ENCODE results near the gene PARP8.

PARP8 gene

GRCh38 chr5:50745221-50745910 lies 78.9 kb downstream of the PARP8 start:
- H2AFZ ChIP-seq (ENCODE audit: low read depth, low read length) = peak overlapping the region; percentile 71; the same call in 1 of the 2 replicates

DNA sequence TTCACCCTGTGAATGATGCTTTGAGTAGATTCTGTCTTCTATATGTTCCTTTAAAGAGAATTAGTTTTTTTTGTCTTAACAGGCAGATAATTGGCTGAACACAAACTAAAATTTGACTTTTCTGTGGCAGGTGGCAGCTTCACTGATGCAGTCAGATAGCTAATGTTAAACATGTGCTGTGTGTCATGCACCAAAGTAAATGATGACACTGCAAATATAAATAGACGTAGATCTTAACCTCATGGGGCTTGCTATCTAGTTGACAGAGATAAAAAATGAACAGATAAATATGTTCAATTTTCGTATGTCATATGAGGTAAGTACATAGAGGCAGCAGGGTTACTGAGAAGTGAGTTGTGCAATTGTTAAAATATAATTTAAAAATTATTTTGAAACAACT lies 82.7 kb downstream of the PARP8 start:
- ATAC-seq (ENCODE audit: insufficient read depth, low read depth) (no peak), DNase-seq (no peak)
- peak overlapping the region; percentile 49 for H3K27ac ChIP-seq (ENCODE audit: low read length)
- H3K9ac ChIP-seq (ENCODE audit: low read depth, low read length) = no peak overlapping the region
- H3K9me3 ChIP-seq (ENCODE audit: insufficient read depth, low read length, severe bottlenecking) = no peaks in the 10 kb centered on the region
- TF ChIP-seq CTCF (IDR thresholded peaks at IDR 0.05; ENCODE audit: borderline replicate concordance, extremely low read depth, low read length, poor library complexity, severe bottlenecking) = no peak
- no peak for TF ChIP-seq EZH2 (IDR thresholded peaks at IDR 0.05; ENCODE audit: borderline replicate concordance, low read depth, low read length, severe bottlenecking)
- peaks cover 73% of the 10 kb centered on the region for H3K79me2 ChIP-seq (ENCODE audit: insufficient read depth, low read length)
- no peak overlapping the region for H2AFZ ChIP-seq (ENCODE audit: low read depth, low read length)
- H3K4me3 ChIP-seq (ENCODE audit: low read depth in 1 of 2, low read length in 2 of 2) = no peak overlapping the region
- no peak overlapping the region for H3K4me2 ChIP-seq (ENCODE audit: insufficient read depth, low read length)
- H3K4me1 ChIP-seq (ENCODE audit: insufficient read depth, low read length) = peaks cover 60% of the 10 kb centered on the region
- H3K36me3 ChIP-seq (ENCODE audit: insufficient read depth, low read length) = peaks cover 3% of the 10 kb centered on the region; the same call in 1 of the 2 replicates
- H4K20me1 ChIP-seq (ENCODE audit: insufficient read depth, low read length) = no peaks in the 10 kb centered on the region
- no peaks in the 10 kb centered on the region for H3K27me3 ChIP-seq (ENCODE audit: insufficient read depth, low read length, poor library complexity)

More at GRCh38 chr5:50745221-50745910, 78.9 kb downstream of the PARP8 start:
- Histone ChIP-seq H3K9ac (ENCODE audit: low read depth, low read length) (peak overlapping the region; percentile 55), H3K4me1 (ENCODE audit: insufficient read depth, low read length) (peaks cover 78% of the 10 kb centered on the region), H3K36me3 (ENCODE audit: insufficient read depth, low read length) (no peaks in the 10 kb centered on the region), H3K4me3 (ENCODE audit: low read depth in 1 of 2, low read length in 2 of 2) (peak overlapping the region; percentile 26 to 58; a peak in 3 of 4 replicates), H3K9me3 (ENCODE audit: insufficient read depth, low read length, severe bottlenecking) (no peaks in the 10 kb centered on the region), H3K27ac (ENCODE audit: low read length) (peak overlapping the region; percentile 93), H3K4me2 (ENCODE audit: insufficient read depth, low read length) (peak overlapping the region; percentile 75), H3K79me2 (ENCODE audit: insufficient read depth, low read length) (peaks cover 92% of the 10 kb centered on the region), H3K27me3 (ENCODE audit: insufficient read depth, low read length, poor library complexity) (no peaks in the 10 kb centered on the region), H4K20me1 (ENCODE audit: insufficient read depth, low read length) (no peaks in the 10 kb centered on the region)
- no peak for DNase-seq
- ATAC-seq (ENCODE audit: insufficient read depth, low read depth) = peak; percentile 17; the same call in 1 of the 3 replicates
- TF ChIP-seq CTCF (IDR thresholded peaks at IDR 0.05; ENCODE audit: borderline replicate concordance, extremely low read depth, low read length, poor library complexity, severe bottlenecking) (no peak), EZH2 (IDR thresholded peaks at IDR 0.05; ENCODE audit: borderline replicate concordance, low read depth, low read length, severe bottlenecking) (no peak)

DNA sequence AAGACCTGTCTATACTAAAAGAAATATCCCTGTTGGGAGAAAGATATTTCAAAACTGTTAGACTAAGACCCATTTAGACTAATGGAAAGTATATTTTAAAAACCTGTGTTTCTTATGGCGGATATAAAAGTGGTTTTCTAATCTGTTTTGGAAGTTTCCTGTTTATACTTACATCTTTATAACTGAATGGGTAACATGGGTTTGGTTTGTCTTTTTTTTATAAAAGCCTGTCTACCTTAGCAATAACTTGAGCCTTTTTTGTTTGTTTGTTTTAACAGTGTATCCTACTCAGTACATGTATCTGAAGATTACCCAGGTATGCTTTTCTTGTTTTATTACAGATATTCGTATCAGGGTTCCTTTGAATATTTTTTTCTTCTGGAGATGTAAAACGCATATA lies 83.4 kb downstream of the PARP8 start:
- H3K4me2 ChIP-seq (ENCODE audit: insufficient read depth, low read length) = no peak overlapping the region
- H3K36me3 ChIP-seq (ENCODE audit: insufficient read depth, low read length) = peaks cover 3% of the 10 kb centered on the region; the same call in 1 of the 2 replicates
- no peak for DNase-seq
- no peak overlapping the region; the same call in 1 of the 2 replicates for H3K9ac ChIP-seq (ENCODE audit: low read depth, low read length)
- no peaks in the 10 kb centered on the region for H4K20me1 ChIP-seq (ENCODE audit: insufficient read depth, low read length)
- TF ChIP-seq EZH2 (IDR thresholded peaks at IDR 0.05; ENCODE audit: borderline replicate concordance, low read depth, low read length, severe bottlenecking) (no peak), CTCF (IDR thresholded peaks at IDR 0.05; ENCODE audit: borderline replicate concordance, extremely low read depth, low read length, poor library complexity, severe bottlenecking) (no peak)
- H3K27me3 ChIP-seq (ENCODE audit: insufficient read depth, low read length, poor library complexity) = no peaks in the 10 kb centered on the region
- ATAC-seq (ENCODE audit: insufficient read depth, low read depth) = no peak
- H3K27ac ChIP-seq (ENCODE audit: low read length) = peak overlapping the region; percentile 61
- H3K9me3 ChIP-seq (ENCODE audit: insufficient read depth, low read length, severe bottlenecking) = no peaks in the 10 kb centered on the region
- H3K79me2 ChIP-seq (ENCODE audit: insufficient read depth, low read length) = peaks cover 66% of the 10 kb centered on the region
- H3K4me3 ChIP-seq (ENCODE audit: low read depth in 1 of 2, low read length in 2 of 2) = no peak overlapping the region
- no peak overlapping the region for H2AFZ ChIP-seq (ENCODE audit: low read depth, low read length)
- peaks cover 56% of the 10 kb centered on the region for H3K4me1 ChIP-seq (ENCODE audit: insufficient read depth, low read length)

Measured in DND-41 (cell line).